Measurements from ENCODE around the gene PPP1R13B.

The PPP1R13B gene

GRCh38 chr14:103740991-103741689 is 106.2 kb downstream of the PPP1R13B start:
- no peak for TF ChIP-seq CTCF (IDR thresholded peaks at IDR 0.05; ENCODE audit: low read depth, low read length, missing control alignments)
- no peak overlapping the region for H3K4me3 ChIP-seq (replicated peaks; ENCODE audit: low read depth, low read length)
- DNase-seq (ENCODE audit: extremely low read depth, low read depth) = no peak

- no peak for TF ChIP-seq CTCF (IDR thresholded peaks at IDR 0.05; ENCODE audit: low read depth, low read length, missing control alignments)
- H3K4me3 ChIP-seq (replicated peaks; ENCODE audit: low read depth, low read length) = no peak overlapping the region
- no peak for DNase-seq (ENCODE audit: extremely low read depth, low read depth)
Observed at GRCh38 chr14:103739793-103740501, 107.4 kb downstream of the PPP1R13B start.

GRCh38 chr14:103739466-103739792 is 107.9 kb downstream of the PPP1R13B start:
- TF ChIP-seq CTCF (IDR thresholded peaks at IDR 0.05; ENCODE audit: low read depth, low read length, missing control alignments) = no peak
- no peak for DNase-seq (ENCODE audit: extremely low read depth, low read depth)
- no peak overlapping the region for H3K4me3 ChIP-seq (replicated peaks; ENCODE audit: low read depth, low read length)

- TF ChIP-seq CTCF (IDR thresholded peaks at IDR 0.05; ENCODE audit: low read depth, low read length, missing control alignments) = no peak
- DNase-seq (ENCODE audit: extremely low read depth, low read depth) = no peak
- no peak overlapping the region for H3K4me3 ChIP-seq (replicated peaks; ENCODE audit: low read depth, low read length)
Observed at GRCh38 chr14:103738701-103739451, 108.5 kb downstream of the PPP1R13B start.

GRCh38 chr14:103738166-103738565 is 109.2 kb downstream of the PPP1R13B start:
- DNase-seq (ENCODE audit: extremely low read depth, low read depth) = no peak
- TF ChIP-seq CTCF (IDR thresholded peaks at IDR 0.05; ENCODE audit: low read depth, low read length, missing control alignments) = no peak
- no peak overlapping the region for H3K4me3 ChIP-seq (replicated peaks; ENCODE audit: low read depth, low read length)

- TF ChIP-seq CTCF (IDR thresholded peaks at IDR 0.05; ENCODE audit: low read depth, low read length, missing control alignments) = no peak
- H3K4me3 ChIP-seq (replicated peaks; ENCODE audit: low read depth, low read length) = no peak overlapping the region
- DNase-seq (ENCODE audit: extremely low read depth, low read depth) = no peak
Observed at GRCh38 chr14:103737432-103738045, 109.8 kb downstream of the PPP1R13B start.

Data from HFF-Myc (cell line).